PC-3 (cell line): ENCODE measurements around the gene CROCC2. TPM values are rescaled to one million over a fixed set of nuclear protein-coding genes. Genes with fewer than 3 reads are reported as not detected.

Experiments
- ATAC-seq: fragments of 200-7000 bp; cut with Tn5 transposase; 2 replicates; pipeline ENCODE4 v1.9.1; 2020; ENCODE audit warnings: mild to moderate bottlenecking, moderate library complexity
- BruUV-seq: library from RNA; stranded (reverse); fragments of 400-500 nt; replicated peaks from 2 replicates; lab custom pipeline; 2021; lab: Mats Ljungman, UMichigan
- CTCF ChIA-PET: fragments of 300-600 bp; sonication (Branson Sonifier 250); formaldehyde crosslinking; loops from one replicate; lab custom pipeline; 2022; ENCODE audit warnings: antibody characterized with exemption; lab: Charles Lee
- POLR2A ChIA-PET: fragments of 300-600 bp; sonication (Branson Sonifier 250); formaldehyde crosslinking; loops from one replicate; lab custom pipeline; 2022; ENCODE audit warnings: antibody characterized with exemption; ENCODE audit not compliant: unreplicated experiment; lab: Charles Lee
- DNase-seq: peaks from one replicate; pipeline ENCODE4 v3.0.0-alpha.2; 2015
- H2AFZ ChIP-seq: fragments of 300-600 bp; sonication (generic); 2 replicates; pipeline ENCODE4 v1.6.0; 2016; ENCODE audit warnings: antibody characterized with exemption, low read length
- H3F3A ChIP-seq: fragments of 300-600 bp; sonication (generic); one replicate; pipeline ENCODE4 v1.6.0; 2017; ENCODE audit warnings: antibody characterized with exemption, low read length, control low read depth, mild to moderate bottlenecking; ENCODE audit not compliant: unreplicated experiment
- H3K27ac ChIP-seq: fragments of 300-600 bp; sonication (generic); 2 replicates; pipeline ENCODE4 v1.5.1; 2016; ENCODE audit warnings: mild to moderate bottlenecking, low read length
- H3K27me3 ChIP-seq: fragments of 300-600 bp; sonication (generic); 2 replicates; pipeline ENCODE4 v1.6.1; 2016; ENCODE audit warnings: low read length, mixed read lengths
- H3K36me3 ChIP-seq: fragments of 300-600 bp; sonication (generic); 2 replicates; pipeline ENCODE4 v1.6.1; 2016; ENCODE audit warnings: low read depth, mixed run types, low read length, mixed read lengths
- H3K4me1 ChIP-seq: fragments of 300-600 bp; sonication (generic); 2 replicates; pipeline ENCODE4 v1.5.1; 2016; ENCODE audit warnings: low read length; ENCODE audit not compliant: insufficient read depth
- H3K4me2 ChIP-seq: fragments of 300-600 bp; sonication (generic); 2 replicates; pipeline ENCODE4 v1.6.0; 2016; ENCODE audit warnings: low read length
- H3K4me3 ChIP-seq: fragments of 300-600 bp; sonication (generic); 2 replicates; pipeline ENCODE4 v1.5.1; 2016; ENCODE audit warnings: mild to moderate bottlenecking, low read length, mixed read lengths
- H3K79me2 ChIP-seq: fragments of 300-600 bp; sonication (generic); 2 replicates; pipeline ENCODE4 v1.6.1; 2017; ENCODE audit warnings: low read length, mixed read lengths
- H3K9ac ChIP-seq: fragments of 300-600 bp; sonication (generic); 2 replicates; pipeline ENCODE4 v1.6.0; 2016; ENCODE audit warnings: mild to moderate bottlenecking, low read length
- H3K9me2 ChIP-seq: fragments of 300-600 bp; sonication (generic); replicated peaks from 2 replicates; pipeline ENCODE4 v1.6.1; 2016; ENCODE audit warnings: mixed run types, low read length, mixed read lengths
- H3K9me3 ChIP-seq: fragments of 300-600 bp; sonication (generic); 2 replicates; pipeline ENCODE4 v1.6.1; 2016; ENCODE audit warnings: low read length, mixed read lengths
- H4K20me1 ChIP-seq: fragments of 300-600 bp; sonication (generic); 2 replicates; pipeline ENCODE4 v1.6.1; 2016; ENCODE audit warnings: low read length, mixed read lengths
- EZH2 ChIP-seq: fragments of 300-600 bp; sonication (generic); IDR thresholded peaks from one replicate; pipeline ENCODE4 v1.6.1; 2017; ENCODE audit warnings: antibody characterized with exemption, mild to moderate bottlenecking, low read length; ENCODE audit not compliant: unreplicated experiment
- EZH2phosphoT487 ChIP-seq: fragments of 300-600 bp; sonication (generic); IDR thresholded peaks from 2 replicates; pipeline ENCODE4 v1.6.1; 2018; ENCODE audit warnings: mild to moderate bottlenecking, antibody characterized with exemption, low read length, borderline replicate concordance
- intact Hi-C: fragments of 100-400 bp; cut with micrococcal nuclease; formaldehyde crosslinking; loops from 2 replicates; pipeline ENCODE4 v1.9.0; 2023
- total RNA-seq: library from RNA; depleted of rRNA; stranded (reverse); fragments of >200 nt; gene quantifications from 2 replicates; pipeline ENCODE4 v1.2.3, GENCODE V29; 2014
- TF ChIP-seq, protein P1 (sequence below): fragments of 300-600 bp; sonication (generic); conservative IDR thresholded peaks from 2 replicates; pipeline ENCODE4 v1.5.1; 2017; ENCODE audit warnings: antibody characterized with exemption, low read depth, mild to moderate bottlenecking, low read length

Gene CROCC2
- total RNA-seq, 1 experiment from 2014 or later: not detected

DNA sequence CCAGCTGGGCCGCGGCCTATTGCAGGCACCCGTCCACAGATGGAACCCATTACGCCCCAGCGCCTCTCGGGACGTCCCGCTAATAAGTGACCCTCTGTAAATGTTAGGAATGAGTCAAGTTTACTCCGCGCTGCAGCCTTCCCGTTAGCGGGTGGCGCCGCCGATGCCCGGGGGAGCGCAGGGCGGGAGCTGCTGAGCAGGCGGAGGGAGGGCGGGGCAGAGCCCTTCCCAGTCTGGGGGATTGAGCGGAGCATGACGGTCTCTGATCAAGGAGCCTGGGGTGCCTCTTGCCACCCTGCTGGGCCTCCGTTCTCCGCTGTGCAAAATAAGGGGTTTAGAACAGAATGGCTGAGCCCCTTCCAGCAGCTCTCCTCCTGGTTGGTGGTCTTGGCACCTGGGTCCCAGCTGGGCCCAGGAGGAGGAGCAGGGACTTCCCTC lies 10.5 kb downstream of the CROCC2 start:
- peak; percentile 40 for ATAC-seq
- no peaks in the 10 kb centered on the region for H3K27me3 ChIP-seq
- no peaks in the 10 kb centered on the region for H4K20me1 ChIP-seq
- ChIA-PET POLR2A (no interaction called here), CTCF (no interaction called here)
- no peak overlapping the region for H3K9ac ChIP-seq
- H3K36me3 ChIP-seq: no peaks in the 10 kb centered on the region
- H3K9me3 ChIP-seq: no peaks in the 10 kb centered on the region
- no peak overlapping the region for H3K4me3 ChIP-seq
- no peak for TF ChIP-seq EZH2
- TF ChIP-seq EZH2phosphoT487: no peak
- TF ChIP-seq, protein P1, sequence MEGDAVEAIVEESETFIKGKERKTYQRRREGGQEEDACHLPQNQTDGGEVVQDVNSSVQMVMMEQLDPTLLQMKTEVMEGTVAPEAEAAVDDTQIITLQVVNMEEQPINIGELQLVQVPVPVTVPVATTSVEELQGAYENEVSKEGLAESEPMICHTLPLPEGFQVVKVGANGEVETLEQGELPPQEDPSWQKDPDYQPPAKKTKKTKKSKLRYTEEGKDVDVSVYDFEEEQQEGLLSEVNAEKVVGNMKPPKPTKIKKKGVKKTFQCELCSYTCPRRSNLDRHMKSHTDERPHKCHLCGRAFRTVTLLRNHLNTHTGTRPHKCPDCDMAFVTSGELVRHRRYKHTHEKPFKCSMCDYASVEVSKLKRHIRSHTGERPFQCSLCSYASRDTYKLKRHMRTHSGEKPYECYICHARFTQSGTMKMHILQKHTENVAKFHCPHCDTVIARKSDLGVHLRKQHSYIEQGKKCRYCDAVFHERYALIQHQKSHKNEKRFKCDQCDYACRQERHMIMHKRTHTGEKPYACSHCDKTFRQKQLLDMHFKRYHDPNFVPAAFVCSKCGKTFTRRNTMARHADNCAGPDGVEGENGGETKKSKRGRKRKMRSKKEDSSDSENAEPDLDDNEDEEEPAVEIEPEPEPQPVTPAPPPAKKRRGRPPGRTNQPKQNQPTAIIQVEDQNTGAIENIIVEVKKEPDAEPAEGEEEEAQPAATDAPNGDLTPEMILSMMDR: no peak
- H2AFZ ChIP-seq: no peak overlapping the region
- H3F3A ChIP-seq: no peaks in the 10 kb centered on the region
- H3K9me2 ChIP-seq: no peaks in the 10 kb centered on the region
- intact Hi-C loops: loop anchor here (10.0 kb wide), 2 partner anchors 78 to 308 kb away; partner anchors contain the start of gene SNED1
- no peak overlapping the region for H3K4me2 ChIP-seq
- H3K27ac ChIP-seq: no peak overlapping the region
- H3K79me2 ChIP-seq: no peaks in the 10 kb centered on the region
- no TSS peak for BruUV-seq
- DNase-seq: peak; percentile 55
- H3K4me1 ChIP-seq: peaks cover 19% of the 10 kb centered on the region

DNA sequence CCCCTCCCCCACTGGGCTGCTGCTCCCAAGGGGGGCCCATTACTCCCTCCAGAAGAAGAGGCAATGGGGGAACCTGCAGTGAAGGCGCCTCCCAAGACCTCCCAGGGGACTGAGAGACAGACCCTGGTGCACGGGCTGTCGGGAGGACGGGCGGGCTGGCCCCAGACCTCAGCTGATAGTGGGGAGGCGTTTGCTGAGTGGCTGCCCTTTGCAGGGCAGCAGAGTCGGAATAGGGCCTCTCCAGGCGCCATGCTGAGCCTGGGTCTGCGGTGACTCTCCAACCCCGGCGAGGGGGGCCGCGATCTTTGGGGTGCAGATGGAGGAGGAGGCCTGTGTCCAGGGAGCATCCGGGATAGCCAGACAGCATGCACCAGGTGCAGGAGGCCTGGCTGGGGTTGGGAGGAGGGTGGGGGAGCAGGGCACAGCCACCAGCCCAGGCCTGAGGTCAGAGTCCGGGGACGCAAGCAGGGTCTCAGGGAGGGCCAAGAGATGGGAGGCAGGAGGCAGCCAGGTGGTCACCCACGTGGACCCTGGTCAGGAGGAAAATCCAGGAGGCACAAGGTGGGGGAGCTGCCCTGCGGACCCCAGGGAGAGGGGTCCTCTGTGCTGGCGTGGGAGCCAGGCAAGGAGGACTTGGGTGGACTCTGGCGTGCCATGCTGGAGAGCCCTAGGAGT lies 11.0 kb downstream of the CROCC2 start:
- no peaks in the 10 kb centered on the region for H3K79me2 ChIP-seq
- TF ChIP-seq EZH2: no peak
- no peak overlapping the region for H3K9ac ChIP-seq
- H3K36me3 ChIP-seq: no peaks in the 10 kb centered on the region
- ChIA-PET CTCF (no interaction called here), POLR2A (no interaction called here)
- DNase-seq (no peak), ATAC-seq (no peak)
- H4K20me1 ChIP-seq: no peaks in the 10 kb centered on the region
- intact Hi-C loops: loop anchor here (10.0 kb wide), 2 partner anchors 78 to 308 kb away; partner anchors contain the start of gene SNED1
- no peak overlapping the region for H3K4me3 ChIP-seq
- no TSS peak for BruUV-seq
- no peak overlapping the region for H3K27ac ChIP-seq
- H3K27me3 ChIP-seq: no peaks in the 10 kb centered on the region
- H3K9me2 ChIP-seq: no peaks in the 10 kb centered on the region
- H3K9me3 ChIP-seq: no peaks in the 10 kb centered on the region
- H3K4me2 ChIP-seq: no peak overlapping the region
- peaks cover 23% of the 10 kb centered on the region for H3K4me1 ChIP-seq
- H2AFZ ChIP-seq: no peak overlapping the region
- H3F3A ChIP-seq: no peaks in the 10 kb centered on the region

DNA sequence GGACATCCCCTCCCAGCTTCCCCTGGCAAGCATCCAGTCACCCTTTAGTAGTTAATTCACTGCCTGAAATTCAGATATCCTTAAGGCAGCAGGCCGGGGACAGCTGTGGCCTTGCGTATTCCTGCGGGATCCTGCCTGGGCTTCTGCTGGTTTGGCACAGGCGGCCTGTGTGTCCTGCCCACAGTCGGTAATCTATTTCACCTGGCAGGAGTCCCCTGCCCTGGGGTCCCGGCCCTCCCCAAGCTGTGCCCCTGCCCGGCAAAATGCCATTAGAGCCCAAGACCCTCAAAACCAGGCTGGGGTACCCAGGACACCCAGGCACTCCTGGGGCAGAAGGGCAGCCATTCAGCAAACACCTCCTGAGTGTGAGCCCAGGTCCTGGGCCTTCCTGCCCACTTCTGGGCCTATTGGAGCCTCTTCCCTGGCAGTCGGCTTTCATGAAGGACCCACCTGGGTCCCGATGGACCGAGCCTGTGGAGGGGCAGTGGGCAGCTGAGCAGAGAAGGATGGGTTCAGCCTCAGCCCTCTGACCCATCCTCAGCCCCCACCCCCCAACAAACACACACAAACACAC lies 11.6 kb downstream of the CROCC2 start:
- ATAC-seq (no peak), DNase-seq (no peak)
- ChIA-PET CTCF (no interaction called here), POLR2A (no interaction called here)
- no peak for TF ChIP-seq EZH2
- no peak for TF ChIP-seq EZH2phosphoT487
- TF ChIP-seq, protein P1: no peak
- Histone ChIP-seq H3K9me2 (no peaks in the 10 kb centered on the region), H3F3A (no peaks in the 10 kb centered on the region), H3K9ac (no peak overlapping the region), H3K4me1 (peaks cover 23% of the 10 kb centered on the region), H3K36me3 (no peaks in the 10 kb centered on the region), H3K4me3 (no peak overlapping the region), H3K27me3 (no peaks in the 10 kb centered on the region), H4K20me1 (no peaks in the 10 kb centered on the region), H2AFZ (no peak overlapping the region), H3K27ac (no peak overlapping the region), H3K4me2 (no peak overlapping the region), H3K79me2 (no peaks in the 10 kb centered on the region), H3K9me3 (no peaks in the 10 kb centered on the region)
- no TSS peak for BruUV-seq
- intact Hi-C loops: loop anchor here (10.0 kb wide), 2 partner anchors 77 to 307 kb away; partner anchors contain the start of gene SNED1
